ENCODE measurements around the gene MACROD2.

MACROD2 gene

GRCh38 chr20:14522595-14522994 is 527.3 kb downstream of the MACROD2 start:
- Histone ChIP-seq H3K27ac (no peak overlapping the region), H3K27me3 (no peaks in the 10 kb centered on the region), H3K9ac (no peak overlapping the region), H3K4me3 (no peak overlapping the region), H3K4me1 (no peaks in the 10 kb centered on the region), H3K4me2 (no peak overlapping the region), H4K20me1 (no peaks in the 10 kb centered on the region), H3K9me3 (0 out of 2 replicates have a peak, but pooled peaks cover 5% of the 10 kb centered on the region), H3K36me3 (no peaks in the 10 kb centered on the region)
- TF ChIP-seq Cebpa-rat (IDR thresholded peaks at IDR 0.05) = no peak

GRCh38 chr20:14523090-14523489 is 527.8 kb downstream of the MACROD2 start:
- H3K4me2 ChIP-seq = no peak overlapping the region
- H3K27me3 ChIP-seq = no peaks in the 10 kb centered on the region
- H3K9me3 ChIP-seq = 0 out of 2 replicates have a peak, but pooled peaks cover 5% of the 10 kb centered on the region
- no peaks in the 10 kb centered on the region for H3K4me1 ChIP-seq
- no peak overlapping the region for H3K9ac ChIP-seq
- no peak for TF ChIP-seq Cebpa-rat (IDR thresholded peaks at IDR 0.05)
- no peak overlapping the region for H3K27ac ChIP-seq
- H3K36me3 ChIP-seq = no peaks in the 10 kb centered on the region
- H3K4me3 ChIP-seq = no peak overlapping the region
- H4K20me1 ChIP-seq = no peaks in the 10 kb centered on the region

GRCh38 chr20:14525426-14525825 is 530.1 kb downstream of the MACROD2 start:
- Histone ChIP-seq H3K9ac (no peak overlapping the region), H3K36me3 (no peaks in the 10 kb centered on the region), H3K4me2 (no peak overlapping the region), H4K20me1 (no peaks in the 10 kb centered on the region), H3K27ac (no peak overlapping the region), H3K27me3 (no peaks in the 10 kb centered on the region), H3K9me3 (no peaks in the 10 kb centered on the region), H3K4me1 (no peaks in the 10 kb centered on the region), H3K4me3 (no peak overlapping the region)
- no peak for TF ChIP-seq Cebpa-rat (IDR thresholded peaks at IDR 0.05)

GRCh38 chr20:14526891-14527290 is 531.6 kb downstream of the MACROD2 start:
- no peaks in the 10 kb centered on the region for H3K36me3 ChIP-seq
- no peak overlapping the region for H3K9ac ChIP-seq
- no peak overlapping the region for H3K4me3 ChIP-seq
- H3K4me2 ChIP-seq = no peak overlapping the region
- H4K20me1 ChIP-seq = no peaks in the 10 kb centered on the region
- H3K27me3 ChIP-seq = no peaks in the 10 kb centered on the region
- no peak for TF ChIP-seq Cebpa-rat (IDR thresholded peaks at IDR 0.05)
- no peak overlapping the region for H3K27ac ChIP-seq
- no peaks in the 10 kb centered on the region for H3K4me1 ChIP-seq
- H3K9me3 ChIP-seq = no peaks in the 10 kb centered on the region

DNA sequence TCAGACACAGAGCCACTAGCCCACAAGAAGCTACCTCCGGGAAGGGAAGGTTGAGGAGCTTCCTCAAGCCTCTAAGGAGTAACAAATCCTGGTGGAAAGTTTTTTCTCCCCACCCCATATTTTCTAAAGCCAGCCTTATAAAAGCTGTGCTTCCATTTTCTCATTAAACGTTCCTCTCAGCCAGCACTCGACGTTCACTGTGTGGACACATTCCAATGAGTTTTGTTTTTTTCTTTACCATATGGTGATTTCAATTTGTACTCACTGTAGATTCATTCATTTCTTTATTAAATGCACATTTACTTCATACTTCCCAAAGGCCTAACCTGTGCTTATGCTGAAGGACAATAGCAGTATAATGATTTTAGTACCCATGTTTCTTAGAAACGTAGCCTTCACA is 536.5 kb downstream of the MACROD2 start:
- H3K4me3 ChIP-seq = no peak overlapping the region
- H3K27me3 ChIP-seq = no peaks in the 10 kb centered on the region
- no peak overlapping the region for H3K4me2 ChIP-seq
- no peak overlapping the region for H3K9ac ChIP-seq
- no peaks in the 10 kb centered on the region for H3K9me3 ChIP-seq
- no peaks in the 10 kb centered on the region for H3K4me1 ChIP-seq
- TF ChIP-seq Cebpa-rat (IDR thresholded peaks at IDR 0.05) = no peak
- H3K36me3 ChIP-seq = no peaks in the 10 kb centered on the region
- H3K27ac ChIP-seq = no peak overlapping the region
- H4K20me1 ChIP-seq = no peaks in the 10 kb centered on the region

DNA sequence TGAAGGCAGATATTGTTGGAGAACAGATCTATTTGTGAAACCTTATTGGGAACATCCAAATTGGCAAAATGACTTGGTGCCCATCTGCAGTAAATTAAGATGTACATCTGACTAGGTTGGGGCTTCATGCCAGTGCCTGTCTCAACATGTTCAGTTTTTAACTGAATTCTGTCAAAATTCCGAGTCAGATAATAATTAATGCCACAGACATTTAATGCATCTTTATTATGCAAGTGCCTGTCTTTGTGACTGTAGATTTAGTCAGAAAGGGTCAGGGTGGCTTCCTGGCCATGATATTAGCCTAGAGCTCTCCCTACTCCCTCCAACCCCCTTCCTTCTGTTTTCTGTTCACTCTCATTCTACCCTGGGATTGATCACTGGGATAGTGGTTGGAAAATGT is 541.4 kb downstream of the MACROD2 start:
- Histone ChIP-seq H3K36me3 (no peaks in the 10 kb centered on the region), H3K9ac (no peak overlapping the region), H3K27ac (no peak overlapping the region), H3K9me3 (no peaks in the 10 kb centered on the region), H3K4me2 (no peak overlapping the region), H3K4me3 (no peak overlapping the region), H3K4me1 (peaks cover 13% of the 10 kb centered on the region; the same call in 1 of the 2 replicates), H3K27me3 (no peaks in the 10 kb centered on the region), H4K20me1 (no peaks in the 10 kb centered on the region)
- TF ChIP-seq Cebpa-rat (IDR thresholded peaks at IDR 0.05) = no peak

DNA sequence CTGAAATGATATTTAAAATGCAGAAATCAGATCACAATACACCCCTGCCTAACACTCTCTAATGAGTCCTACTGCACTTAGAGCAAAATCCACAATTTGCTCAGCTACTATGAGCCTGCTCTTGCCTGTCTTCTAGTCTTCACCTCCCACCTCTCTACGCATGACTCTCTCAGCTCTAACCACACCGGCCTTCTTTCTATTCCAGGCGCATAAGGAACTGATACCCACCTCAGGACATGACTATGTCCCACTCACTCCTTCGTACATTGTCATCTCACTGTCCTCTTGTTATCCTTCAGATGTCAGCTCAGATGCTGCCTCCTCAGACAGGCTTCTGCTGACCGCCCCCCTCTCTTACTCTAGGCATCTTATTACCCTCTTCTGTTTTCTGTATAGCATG is 543.1 kb downstream of the MACROD2 start:
- H3K4me1 ChIP-seq = peaks cover 13% of the 10 kb centered on the region; the same call in 1 of the 2 replicates
- no peak overlapping the region for H3K27ac ChIP-seq
- H3K9me3 ChIP-seq = no peaks in the 10 kb centered on the region
- H3K36me3 ChIP-seq = no peaks in the 10 kb centered on the region
- no peaks in the 10 kb centered on the region for H3K27me3 ChIP-seq
- H3K4me3 ChIP-seq = no peak overlapping the region
- no peaks in the 10 kb centered on the region for H4K20me1 ChIP-seq
- no peak overlapping the region for H3K9ac ChIP-seq
- no peak for TF ChIP-seq Cebpa-rat (IDR thresholded peaks at IDR 0.05)
- H3K4me2 ChIP-seq = no peak overlapping the region

DNA sequence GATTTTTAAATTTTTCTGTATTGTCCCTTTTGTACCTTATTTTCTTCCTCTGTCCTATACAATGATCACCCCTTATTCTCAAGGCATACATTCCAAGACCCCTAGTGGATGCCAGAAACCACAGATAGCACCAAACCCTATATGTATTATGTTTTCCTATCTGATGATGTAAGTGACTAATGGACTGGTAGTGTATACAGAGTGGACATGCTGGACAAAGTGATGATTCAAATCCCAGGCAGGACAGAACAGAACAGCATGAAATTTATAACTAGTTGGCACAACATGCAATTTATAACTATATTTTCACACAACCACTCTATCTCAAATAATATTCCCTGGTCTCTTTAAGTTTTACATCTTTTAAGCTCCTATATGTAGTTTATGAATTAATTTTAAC is 547.7 kb downstream of the MACROD2 start:
- no peaks in the 10 kb centered on the region for H4K20me1 ChIP-seq
- TF ChIP-seq Cebpa-rat (IDR thresholded peaks at IDR 0.05) = no peak
- H3K9ac ChIP-seq = no peak overlapping the region
- no peak overlapping the region for H3K27ac ChIP-seq
- H3K4me3 ChIP-seq = no peak overlapping the region
- no peaks in the 10 kb centered on the region for H3K9me3 ChIP-seq
- H3K4me2 ChIP-seq = no peak overlapping the region
- H3K4me1 ChIP-seq = peaks cover 6% of the 10 kb centered on the region; the same call in 1 of the 2 replicates
- H3K27me3 ChIP-seq = no peaks in the 10 kb centered on the region
- no peaks in the 10 kb centered on the region for H3K36me3 ChIP-seq

- H3K4me1 ChIP-seq = no peaks in the 10 kb centered on the region
- no peak overlapping the region for H3K9ac ChIP-seq
- no peak overlapping the region for H3K27ac ChIP-seq
- TF ChIP-seq Cebpa-rat (IDR thresholded peaks at IDR 0.05) = no peak
- H3K27me3 ChIP-seq = no peaks in the 10 kb centered on the region
- H3K4me2 ChIP-seq = no peak overlapping the region
- H3K4me3 ChIP-seq = no peak overlapping the region
- H3K36me3 ChIP-seq = no peaks in the 10 kb centered on the region
- no peaks in the 10 kb centered on the region for H3K9me3 ChIP-seq
- no peaks in the 10 kb centered on the region for H4K20me1 ChIP-seq
Measured at GRCh38 chr20:14544688-14545087, 549.4 kb downstream of the MACROD2 start.

DNA sequence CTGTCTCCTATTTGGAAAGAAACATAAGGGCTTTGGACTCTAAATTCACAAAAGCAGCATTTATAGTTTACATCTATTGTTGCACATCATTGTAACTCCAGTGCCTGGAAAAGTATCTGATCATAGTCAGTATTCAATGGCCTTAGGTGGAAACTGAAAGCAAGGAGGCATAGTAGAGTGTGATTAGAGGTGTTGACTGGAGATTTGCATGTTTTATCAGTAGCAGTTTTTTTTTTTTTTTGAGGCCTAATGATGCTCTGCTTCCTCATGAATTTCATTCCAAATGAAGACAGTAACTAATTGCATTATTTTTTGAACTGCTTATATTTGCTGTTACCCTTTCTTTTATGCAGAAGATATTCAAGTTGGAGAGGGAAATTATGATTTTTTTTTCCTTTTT is 555.3 kb downstream of the MACROD2 start:
- H3K4me3 ChIP-seq = no peak overlapping the region

More for the DNA sequence above, 555.3 kb downstream of the MACROD2 start:
- Histone ChIP-seq H3K27me3 (no peaks in the 10 kb centered on the region), H3K4me1 (no peaks in the 10 kb centered on the region), H3K4me2 (no peak overlapping the region), H4K20me1 (no peaks in the 10 kb centered on the region), H3K9ac (no peak overlapping the region), H3K9me3 (no peaks in the 10 kb centered on the region), H3K36me3 (no peaks in the 10 kb centered on the region), H3K27ac (no peak overlapping the region)
- TF ChIP-seq Cebpa-rat (IDR thresholded peaks at IDR 0.05) = no peak

Measured in BLaER1 (cell line).